HFF-Myc (cell line): ENCODE measurements around the gene TLR8.

Source experiments
- DNase-seq: peaks from one replicate; pipeline ENCODE4 v3.0.0-alpha.2; 2011; ENCODE audit warnings: low read depth; ENCODE audit errors: extremely low read depth
- H3K4me3 ChIP-seq: replicated peaks from 2 replicates; pipeline ENCODE4 v1.5.1; 2011; ENCODE audit warnings: low read depth, mild to moderate bottlenecking, control low read depth, low read length
- CTCF ChIP-seq: IDR thresholded peaks from 2 replicates; pipeline ENCODE4 v1.5.1; 2012; ENCODE audit warnings: mild to moderate bottlenecking, low read depth, low read length, control low read depth; ENCODE audit errors: missing control alignments

Gene TLR8

GRCh38 chrX:12906046-12906761 is at the start of gene TLR8:
Gene TLR8, plus strand, starts transcription at chrX:12906620. Its CDS starts 87 bp downstream, at chrX:12906707.
- TF ChIP-seq CTCF: no peak
- H3K4me3 ChIP-seq: no peak within 1 kb of the TSS
- DNase-seq: no peak

- DNase-seq: no peak
- no peak for TF ChIP-seq CTCF
Measured at GRCh38 chrX:12865359-12865758, 41.1 kb upstream of the TLR8 start.

GRCh38 chrX:12866451-12867377 is 39.7 kb upstream of the TLR8 start, which contains the start of gene TLR7:
Gene TLR7, plus strand, starts transcription at chrX:12867072. Its CDS starts 507 bp downstream, at chrX:12867579.
- no peak for TF ChIP-seq CTCF
- no peak within 1 kb of the TSS for H3K4me3 ChIP-seq

More at GRCh38 chrX:12865359-12865758, 41.1 kb upstream of the TLR8 start:
- H3K4me3 ChIP-seq: no peak overlapping the region

GRCh38 chrX:12867685-12868084 is 38.7 kb upstream of the TLR8 start:
- H3K4me3 ChIP-seq: no peak overlapping the region
- DNase-seq: no peak
- no peak for TF ChIP-seq CTCF

More at GRCh38 chrX:12866451-12867377, 39.7 kb upstream of the TLR8 start, which contains the start of gene TLR7:
- DNase-seq: no peak

- no peak overlapping the region for H3K4me3 ChIP-seq
- DNase-seq: no peak
- TF ChIP-seq CTCF: no peak
Measured at GRCh38 chrX:12868747-12869146, 37.7 kb upstream of the TLR8 start.

GRCh38 chrX:12871257-12871656 is 35.2 kb upstream of the TLR8 start:
- no peak for DNase-seq
- H3K4me3 ChIP-seq: no peak overlapping the region
- no peak for TF ChIP-seq CTCF
